SK-N-SH treated with all-trans-retinoic acid at 6 μM for 48 hours (cell line): Measurements from ENCODE around the gene RAPH1.

ENCODE experiments used
- ATAC-seq: fragments of 200-7000 bp; cut with Tn5 transposase; 3 replicates; pipeline ENCODE4 v1.9.1; 2020; ENCODE audit warnings: mild to moderate bottlenecking, moderate library complexity
- CREB5 ChIP-seq: fragments of 250-450 bp; sonication (Bioruptor Pico); IDR thresholded peaks from 2 replicates; pipeline ENCODE4 v1.5.1; 2020; ENCODE audit warnings: low read depth, mild to moderate bottlenecking, moderate library complexity
- CSDC2 ChIP-seq: fragments of 250-450 bp; sonication (Bioruptor Pico); IDR thresholded peaks from 2 replicates; pipeline ENCODE4 v1.5.0; 2020; ENCODE audit warnings: mild to moderate bottlenecking, moderate library complexity
- CSRNP3 ChIP-seq: fragments of 250-450 bp; sonication (Bioruptor Pico); IDR thresholded peaks from 2 replicates; pipeline ENCODE4 v1.5.1; 2021; ENCODE audit warnings: mild to moderate bottlenecking, moderate library complexity
- ESRRG ChIP-seq: fragments of 250-450 bp; sonication (Bioruptor Pico); IDR thresholded peaks from 2 replicates; pipeline ENCODE4 v1.6.1; 2021; ENCODE audit warnings: mild to moderate bottlenecking
- ISL1 ChIP-seq: fragments of 250-450 bp; sonication (Bioruptor Pico); IDR thresholded peaks from 2 replicates; pipeline ENCODE4 v2.1.2; 2022; ENCODE audit warnings: mild to moderate bottlenecking, moderate library complexity
- OSR1 ChIP-seq: fragments of 250-450 bp; sonication (Bioruptor Pico); IDR thresholded peaks from 2 replicates; pipeline ENCODE4 v1.8.0; 2022; ENCODE audit warnings: moderate library complexity, mild to moderate bottlenecking, inconsistent platforms
- PATZ1 ChIP-seq: fragments of 250-450 bp; sonication (Bioruptor Pico); IDR thresholded peaks from 2 replicates; pipeline ENCODE4 v1.8.0; 2020; ENCODE audit warnings: mild to moderate bottlenecking, moderate library complexity, borderline replicate concordance
- POU6F1 ChIP-seq: fragments of 250-450 bp; sonication (Bioruptor Pico); IDR thresholded peaks from 2 replicates; pipeline ENCODE4 v1.8.0; 2021; ENCODE audit warnings: low read depth, mild to moderate bottlenecking, moderate library complexity, borderline replicate concordance
- PPARA ChIP-seq: fragments of 250-450 bp; sonication (Bioruptor Pico); IDR thresholded peaks from 2 replicates; pipeline ENCODE4 v1.5.0; 2020; ENCODE audit warnings: mild to moderate bottlenecking, borderline replicate concordance
- RARB ChIP-seq: fragments of 250-450 bp; sonication (Bioruptor Pico); IDR thresholded peaks from 2 replicates; pipeline ENCODE4 v1.8.0; 2021; ENCODE audit warnings: mild to moderate bottlenecking, moderate library complexity
- SNAI2 ChIP-seq: fragments of 250-450 bp; sonication (Bioruptor Pico); IDR thresholded peaks from 2 replicates; pipeline ENCODE4 v1.5.0; 2020; ENCODE audit warnings: mild to moderate bottlenecking, moderate library complexity
- TCF4 ChIP-seq: fragments of 250-450 bp; sonication (Bioruptor Pico); IDR thresholded peaks from 2 replicates; pipeline ENCODE4 v1.8.0; 2021; ENCODE audit warnings: mild to moderate bottlenecking, moderate library complexity, borderline replicate concordance
- TOX ChIP-seq: fragments of 250-450 bp; sonication (Bioruptor Pico); IDR thresholded peaks from 2 replicates; pipeline ENCODE4 v1.8.0; 2021; ENCODE audit warnings: mild to moderate bottlenecking, moderate library complexity, borderline replicate concordance
- TSHZ2 ChIP-seq: fragments of 250-450 bp; sonication (Bioruptor Pico); IDR thresholded peaks from 2 replicates; pipeline ENCODE4 v1.5.0; 2020; ENCODE audit warnings: mild to moderate bottlenecking, moderate library complexity
- ZC3H10 ChIP-seq: fragments of 250-450 bp; sonication (Bioruptor Pico); IDR thresholded peaks from 2 replicates; pipeline ENCODE4 v1.5.1; 2021; ENCODE audit warnings: mild to moderate bottlenecking, moderate library complexity
- ZFP3 ChIP-seq: fragments of 250-450 bp; sonication (Bioruptor Pico); IDR thresholded peaks from 2 replicates; pipeline ENCODE4 v1.5.0; 2020; ENCODE audit warnings: mild to moderate bottlenecking, moderate library complexity
- ZFP30 ChIP-seq: fragments of 450-650 bp; formaldehyde crosslinking; IDR thresholded peaks from 2 replicates; pipeline ENCODE4 v1.5.0; 2022; ENCODE audit warnings: mild to moderate bottlenecking, moderate library complexity
- ZNF565 ChIP-seq: fragments of 450-650 bp; formaldehyde crosslinking; conservative IDR thresholded peaks from 2 replicates; pipeline ENCODE4 v1.5.0; 2020; ENCODE audit warnings: low read depth, mild to moderate bottlenecking, moderate library complexity
- ZNF70 ChIP-seq: fragments of 450-650 bp; formaldehyde crosslinking; IDR thresholded peaks from 2 replicates; pipeline ENCODE4 v1.5.0; 2020; ENCODE audit warnings: mild to moderate bottlenecking, moderate library complexity
- ZNF8 ChIP-seq: fragments of 450-650 bp; formaldehyde crosslinking; IDR thresholded peaks from 2 replicates; pipeline ENCODE4 v1.5.0; 2020; ENCODE audit warnings: mild to moderate bottlenecking, moderate library complexity

Gene RAPH1

GRCh38 chr2:203569677-203570316, 34.7 kb upstream of the RAPH1 start:
- ATAC-seq = no peak
- TF ChIP-seq ESRRG (CRISPR knock-in tag) (no peak), SNAI2 (no peak), ZFP30 (CRISPR knock-in tag) (no peak), ZNF8 (no peak)

GRCh38 chr2:203567691-203568090, 32.6 kb upstream of the RAPH1 start:
- TF ChIP-seq SNAI2 = no peak
- no peak for TF ChIP-seq ZFP30 (CRISPR knock-in tag)
- TF ChIP-seq TOX (CRISPR knock-in tag) = no peak
- TF ChIP-seq RARB (CRISPR knock-in tag) = no peak
- ATAC-seq = no peak

GRCh38 chr2:203566161-203566560, 31.1 kb upstream of the RAPH1 start:
- no peak for ATAC-seq
- TF ChIP-seq RARB (CRISPR knock-in tag) = no peak
- TF ChIP-seq TSHZ2 (CRISPR knock-in tag) = no peak
- TF ChIP-seq ZFP3 (CRISPR knock-in tag) = no peak
- TF ChIP-seq ZFP30 (CRISPR knock-in tag) = no peak
- no peak for TF ChIP-seq ZC3H10
- no peak for TF ChIP-seq ZNF70 (CRISPR knock-in tag)
- TF ChIP-seq CREB5 = no peak
- TF ChIP-seq TOX (CRISPR knock-in tag) = no peak
- TF ChIP-seq ISL1 = no peak
- no peak for TF ChIP-seq ESRRG (CRISPR knock-in tag)
- no peak for TF ChIP-seq OSR1 (CRISPR knock-in tag)
- no peak for TF ChIP-seq TCF4 (CRISPR knock-in tag)
- no peak for TF ChIP-seq ZNF565 (CRISPR knock-in tag)
- TF ChIP-seq SNAI2 = no peak
- no peak for TF ChIP-seq CSDC2 (CRISPR knock-in tag)
- no peak for TF ChIP-seq PPARA (CRISPR knock-in tag)
- no peak for TF ChIP-seq CSRNP3 (CRISPR knock-in tag)
- no peak for TF ChIP-seq PATZ1 (CRISPR knock-in tag)
- no peak for TF ChIP-seq POU6F1 (CRISPR knock-in tag)

- ATAC-seq = no peak
- TF ChIP-seq ZNF565 (CRISPR knock-in tag) (no peak), TOX (CRISPR knock-in tag) (no peak)
Measured at GRCh38 chr2:203565076-203565475, 30.0 kb upstream of the RAPH1 start.
